KBM-7 (cell line): ENCODE data around the gene DIAPH2.
A peak's percentile ranks its signal among the peaks of the same experiment; 100 is the strongest.

Experiments
- DNase-seq: peaks from one replicate; pipeline ENCODE4 v3.0.0-alpha.2; 2015
- in situ Hi-C: fragments of 300-500 bp; cut with MboI; formaldehyde crosslinking; loops from 2 replicates; pipeline ENCODE4 v1.14.3; 2020; ENCODE audit warnings: low sequenced_read_pairs, low pct_unique_long_range_greater_than_20kb, mixed read lengths

DIAPH2 gene

GRCh38 chrX:96906741-96907140, 222.1 kb downstream of the DIAPH2 start:
- DNase-seq = no peak
- in situ Hi-C loops = no loop called here

GRCh38 chrX:96907516-96908272, 223.1 kb downstream of the DIAPH2 start:
- in situ Hi-C loops = no loop called here
- DNase-seq = no peak

- no peak for DNase-seq
- in situ Hi-C loops = no loop called here
Measured at GRCh38 chrX:96909291-96909690, 224.6 kb downstream of the DIAPH2 start.

- in situ Hi-C loops = no loop called here
- no peak for DNase-seq
Measured at GRCh38 chrX:96918864-96919263, 234.2 kb downstream of the DIAPH2 start.

- DNase-seq = no peak
- in situ Hi-C loops = no loop called here
Measured at GRCh38 chrX:96919672-96920071, 235.0 kb downstream of the DIAPH2 start.

- DNase-seq = peak; percentile 70
- in situ Hi-C loops = no loop called here
Measured at GRCh38 chrX:96924581-96924980, 239.9 kb downstream of the DIAPH2 start.

GRCh38 chrX:96929036-96929435, 244.4 kb downstream of the DIAPH2 start:
- no peak for DNase-seq

GRCh38 chrX:96957718-96958117, 273.1 kb downstream of the DIAPH2 start:
- in situ Hi-C loops = no loop called here
- no peak for DNase-seq

More at GRCh38 chrX:96929036-96929435, 244.4 kb downstream of the DIAPH2 start:
- in situ Hi-C loops = no loop called here

GRCh38 chrX:96971812-96972211, 287.2 kb downstream of the DIAPH2 start:
- no peak for DNase-seq
- in situ Hi-C loops = no loop called here

GRCh38 chrX:96978906-96979305, 294.3 kb downstream of the DIAPH2 start:
- in situ Hi-C loops = no loop called here

GRCh38 chrX:96979766-96980165, 295.1 kb downstream of the DIAPH2 start:
- in situ Hi-C loops = no loop called here
- DNase-seq = no peak

More at GRCh38 chrX:96978906-96979305, 294.3 kb downstream of the DIAPH2 start:
- no peak for DNase-seq

- in situ Hi-C loops = no loop called here
- DNase-seq = no peak
Measured at GRCh38 chrX:96982161-96982560, 297.5 kb downstream of the DIAPH2 start.

GRCh38 chrX:96984538-96984937, 299.9 kb downstream of the DIAPH2 start:
- DNase-seq = no peak
- in situ Hi-C loops = no loop called here

GRCh38 chrX:96985046-96985445, 300.4 kb downstream of the DIAPH2 start:
- in situ Hi-C loops = no loop called here

GRCh38 chrX:96987228-96987627, 302.6 kb downstream of the DIAPH2 start:
- in situ Hi-C loops = no loop called here

More at GRCh38 chrX:96985046-96985445, 300.4 kb downstream of the DIAPH2 start:
- DNase-seq = no peak

GRCh38 chrX:96989830-96990571, 305.4 kb downstream of the DIAPH2 start:
- in situ Hi-C loops = no loop called here
- DNase-seq = no peak

More at GRCh38 chrX:96987228-96987627, 302.6 kb downstream of the DIAPH2 start:
- DNase-seq = no peak

GRCh38 chrX:96994093-96994492, 309.5 kb downstream of the DIAPH2 start:
- DNase-seq = no peak
- in situ Hi-C loops = no loop called here

- DNase-seq = no peak
- in situ Hi-C loops = no loop called here
Measured at GRCh38 chrX:96997196-96997595, 312.6 kb downstream of the DIAPH2 start.

- DNase-seq = no peak
- in situ Hi-C loops = no loop called here
Measured at GRCh38 chrX:97000682-97001368, 316.2 kb downstream of the DIAPH2 start.

- in situ Hi-C loops = no loop called here
Measured at GRCh38 chrX:97006167-97006566, 321.5 kb downstream of the DIAPH2 start.

More at GRCh38 chrX:97006167-97006566, 321.5 kb downstream of the DIAPH2 start:
- no peak for DNase-seq
